HK-2 (cell line): ENCODE results near the gene MYL7.

Experiments
- DNase-seq: peaks from one replicate; pipeline ENCODE4 v3.0.0-alpha.2; 2018; ENCODE audit not compliant: unreplicated experiment

MYL7 gene

GRCh38 chr7:44150466-44150832 lies 9.3 kb upstream of the MYL7 start:
- no peak for DNase-seq

- no peak for DNase-seq
These were observed 8.7 kb upstream of the MYL7 start for GRCh38 chr7:44149571-44150465.

DNA sequence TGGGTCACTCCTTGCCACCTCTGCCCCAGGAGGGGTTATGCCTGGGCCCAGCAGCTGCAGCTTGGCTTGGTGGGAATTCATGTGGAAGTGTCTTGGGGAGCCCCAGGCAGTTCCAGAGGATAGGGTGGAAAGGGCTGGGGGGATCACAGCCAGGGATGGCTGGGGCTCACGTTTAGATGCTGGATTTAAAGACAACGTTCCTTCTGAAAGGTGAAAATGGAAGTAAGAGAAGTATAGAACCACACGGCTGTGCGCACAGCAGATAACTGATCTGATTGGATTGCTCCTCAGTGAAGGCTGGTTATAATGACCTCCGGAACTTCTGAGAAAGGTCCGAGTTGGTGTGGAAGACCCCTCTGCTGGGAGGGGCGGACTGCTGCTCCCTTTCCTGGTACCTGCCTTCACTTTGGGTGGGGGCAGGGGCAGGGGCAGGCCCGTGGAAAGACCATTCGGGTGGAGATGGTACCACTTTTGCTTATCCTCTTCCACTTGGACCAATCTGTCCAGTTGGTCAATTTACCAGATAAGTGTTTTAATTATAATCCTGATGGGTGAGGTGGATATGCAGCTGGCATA lies 7.9 kb upstream of the MYL7 start:
- DNase-seq: no peak

- DNase-seq: no peak
These were observed 7.0 kb upstream of the MYL7 start for GRCh38 chr7:44148166-44148565.

GRCh38 chr7:44147026-44147991 lies 6.2 kb upstream of the MYL7 start:
- DNase-seq: no peak

DNA sequence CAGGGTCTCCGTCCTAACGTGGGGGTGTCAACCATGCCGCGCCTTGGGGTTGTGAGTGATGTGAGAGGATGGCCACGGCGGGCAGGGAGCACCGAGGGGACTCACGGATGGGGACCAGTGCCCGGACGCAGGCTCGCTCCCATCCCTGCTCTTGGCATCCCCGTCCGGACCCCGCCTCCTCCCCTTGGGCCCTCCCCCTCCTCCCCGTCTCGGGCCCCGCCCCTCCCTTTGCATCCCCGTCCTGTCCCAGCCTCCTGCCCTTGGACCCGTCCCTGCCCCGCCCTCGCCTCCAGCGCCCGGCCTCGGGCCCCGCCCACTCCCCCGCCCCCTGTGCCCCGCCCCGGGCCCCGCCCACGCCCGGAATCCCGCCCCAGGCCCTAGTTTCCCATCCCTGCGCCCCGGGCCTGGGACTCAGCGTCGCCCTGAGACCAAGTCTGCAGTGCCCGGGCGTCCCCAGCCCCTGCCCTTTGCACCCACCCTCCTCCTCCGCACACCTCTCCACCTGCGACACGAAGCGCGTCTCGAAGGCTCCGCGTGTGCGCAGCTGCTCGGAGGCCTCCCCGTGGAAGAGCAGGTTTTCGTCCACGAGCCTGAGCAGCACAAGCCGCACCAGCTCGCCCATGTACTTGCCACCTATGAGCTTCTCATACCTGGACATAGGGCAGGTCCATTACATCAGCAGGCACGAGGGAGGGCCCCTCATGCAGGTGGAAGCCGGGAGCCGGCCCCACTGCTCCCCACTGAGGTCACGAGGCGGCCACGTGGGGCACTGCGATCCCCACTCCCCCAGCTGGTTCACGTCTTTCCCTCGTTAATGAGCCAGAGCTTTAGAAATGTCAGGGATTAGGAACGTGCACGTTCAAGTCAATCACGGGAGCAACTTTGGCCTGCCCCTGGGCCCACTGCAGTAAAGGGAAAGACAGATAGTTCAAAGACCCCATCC lies 5.1 kb upstream of the MYL7 start:
- no peak for DNase-seq

DNA sequence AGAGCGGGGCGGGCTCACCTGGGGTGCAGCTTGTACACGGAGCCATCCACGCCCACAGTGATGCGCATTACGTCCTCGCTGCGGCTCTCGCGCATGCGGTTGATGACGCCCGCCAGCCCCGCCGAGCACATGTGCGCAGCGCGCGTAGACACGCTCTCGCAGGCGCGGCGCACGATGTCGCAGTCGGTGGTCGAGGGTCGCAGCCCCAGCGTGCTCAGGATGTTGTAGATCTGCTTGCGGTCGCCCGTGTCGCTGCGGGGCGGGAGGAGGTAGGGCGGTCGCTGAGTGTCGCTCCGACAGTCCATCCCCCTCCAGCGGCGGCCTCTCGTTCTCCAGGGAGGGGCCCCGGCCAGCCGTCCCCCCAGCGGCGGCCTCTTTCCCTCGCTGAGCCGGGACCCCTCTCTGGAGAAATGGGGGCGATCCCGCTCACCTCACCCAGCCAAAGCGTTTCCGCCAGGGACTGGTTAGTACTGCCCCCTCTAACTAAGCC lies 4.4 kb upstream of the MYL7 start:
- DNase-seq: no peak

DNA sequence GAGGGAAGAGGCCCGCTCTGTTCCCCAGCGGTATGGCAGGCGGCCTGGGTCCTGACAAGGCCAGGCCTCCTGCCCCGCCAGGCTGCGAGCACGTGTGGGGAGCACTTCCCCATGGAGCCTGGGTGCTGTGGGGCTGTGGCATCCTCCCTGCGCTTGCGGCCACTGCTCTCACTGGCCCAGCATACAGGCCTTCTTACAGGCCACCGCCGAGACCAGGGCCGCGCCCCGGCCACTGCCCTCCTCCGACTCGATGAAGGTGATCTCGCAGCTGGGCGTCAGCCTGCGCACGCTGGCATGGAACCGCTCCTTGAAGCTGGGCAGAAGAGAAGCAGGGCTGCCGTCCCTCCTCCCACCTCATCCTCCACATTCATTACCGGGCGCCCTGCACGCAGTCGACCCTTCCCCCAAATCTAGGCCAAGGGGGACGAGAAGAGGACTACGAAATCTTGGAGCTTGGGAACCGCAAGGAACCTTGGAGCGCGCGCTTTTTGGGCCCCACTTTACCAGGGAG lies 3.9 kb upstream of the MYL7 start:
- DNase-seq: no peak

- no peak for DNase-seq
These were observed 3.4 kb upstream of the MYL7 start for GRCh38 chr7:44144426-44144967.

DNA sequence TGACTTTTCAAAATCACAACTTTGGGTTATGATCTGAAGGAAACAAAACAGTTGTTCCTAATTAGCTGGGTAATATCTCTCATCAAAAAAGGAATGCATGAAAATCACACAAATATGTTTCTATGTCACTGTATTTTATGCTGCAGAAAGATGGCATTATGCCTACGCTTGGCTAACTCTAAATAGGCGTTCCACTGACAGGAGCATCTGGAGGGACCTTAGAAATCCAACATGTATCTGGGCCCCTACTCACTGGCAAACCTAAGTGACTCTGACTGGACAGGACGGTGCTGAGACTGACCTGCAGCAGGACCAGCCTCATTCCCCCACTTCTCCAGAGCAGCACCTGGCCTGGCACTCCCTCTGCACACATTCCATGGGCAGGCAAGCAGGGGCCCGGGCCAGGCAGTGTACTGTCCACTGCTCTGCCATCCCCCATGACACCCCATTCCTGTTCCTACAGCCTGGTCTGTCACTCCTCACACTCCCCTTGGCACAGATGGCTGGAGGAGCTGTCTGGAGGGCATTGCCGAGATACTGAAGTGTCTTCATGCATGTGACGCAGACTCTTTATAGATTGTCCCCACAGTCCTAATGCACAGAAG lies 2.6 kb upstream of the MYL7 start:
- DNase-seq: no peak

DNA sequence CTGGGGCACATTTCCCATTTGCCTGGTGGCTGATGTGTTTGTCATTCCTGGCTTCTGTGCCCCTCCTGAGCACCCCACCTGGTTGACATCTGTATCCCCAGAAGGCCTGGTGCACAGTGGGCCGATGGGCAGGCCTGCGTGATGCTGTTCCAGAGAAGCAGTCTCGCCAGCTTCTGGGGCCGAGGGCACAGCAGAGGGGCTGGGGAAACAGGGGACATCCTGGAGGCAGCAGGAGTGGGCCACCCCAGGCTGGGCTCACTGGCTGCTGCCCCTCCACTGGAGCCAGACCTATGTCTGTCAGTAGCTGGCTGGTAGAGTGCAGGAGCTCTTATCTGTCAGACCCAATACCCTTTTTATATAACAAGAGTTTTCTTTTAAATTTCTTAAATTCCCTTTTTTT lies 896 bp upstream of the MYL7 start:
- no peak for DNase-seq

- DNase-seq: no peak
These were observed 791 bp downstream of the MYL7 start for GRCh38 chr7:44140341-44140740.

DNA sequence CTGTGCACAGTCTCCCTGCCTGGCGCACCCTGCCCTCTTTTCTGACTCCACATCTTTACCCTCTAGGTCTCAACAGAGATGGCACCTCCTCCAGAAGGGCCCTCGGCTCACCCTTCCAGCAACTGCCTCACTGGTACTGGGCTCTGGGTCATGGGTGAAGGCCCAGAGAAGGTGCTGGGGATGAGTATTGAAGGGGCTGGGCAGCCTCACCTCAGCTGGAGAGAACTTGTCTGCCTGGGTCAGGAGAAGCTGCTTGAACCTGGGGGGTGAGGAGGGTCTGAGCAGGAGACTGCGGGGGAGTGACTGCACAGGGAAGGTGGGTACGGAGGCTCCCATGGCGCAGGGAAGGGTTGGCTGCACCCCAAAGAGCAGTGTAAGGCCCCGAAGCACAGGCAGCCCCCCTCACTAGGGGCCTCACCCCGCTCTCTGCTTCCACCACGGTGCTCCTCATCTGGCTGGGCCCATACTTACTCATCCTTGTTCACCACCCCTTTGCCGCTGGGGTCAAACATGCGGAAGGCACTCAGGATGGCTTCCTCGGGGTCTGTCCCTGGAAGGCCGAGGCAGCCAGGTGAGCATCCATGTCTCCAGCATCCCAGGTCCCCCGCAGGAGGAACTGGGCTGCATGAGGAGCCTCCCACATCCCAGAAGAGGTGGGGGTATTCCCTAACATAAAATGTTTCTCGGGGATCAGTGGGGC lies 1.7 kb downstream of the MYL7 start:
- DNase-seq: no peak

- DNase-seq: no peak
These were observed 2.4 kb downstream of the MYL7 start for GRCh38 chr7:44138698-44139097.

GRCh38 chr7:44136731-44137130 lies 4.4 kb downstream of the MYL7 start:
- DNase-seq: no peak

DNA sequence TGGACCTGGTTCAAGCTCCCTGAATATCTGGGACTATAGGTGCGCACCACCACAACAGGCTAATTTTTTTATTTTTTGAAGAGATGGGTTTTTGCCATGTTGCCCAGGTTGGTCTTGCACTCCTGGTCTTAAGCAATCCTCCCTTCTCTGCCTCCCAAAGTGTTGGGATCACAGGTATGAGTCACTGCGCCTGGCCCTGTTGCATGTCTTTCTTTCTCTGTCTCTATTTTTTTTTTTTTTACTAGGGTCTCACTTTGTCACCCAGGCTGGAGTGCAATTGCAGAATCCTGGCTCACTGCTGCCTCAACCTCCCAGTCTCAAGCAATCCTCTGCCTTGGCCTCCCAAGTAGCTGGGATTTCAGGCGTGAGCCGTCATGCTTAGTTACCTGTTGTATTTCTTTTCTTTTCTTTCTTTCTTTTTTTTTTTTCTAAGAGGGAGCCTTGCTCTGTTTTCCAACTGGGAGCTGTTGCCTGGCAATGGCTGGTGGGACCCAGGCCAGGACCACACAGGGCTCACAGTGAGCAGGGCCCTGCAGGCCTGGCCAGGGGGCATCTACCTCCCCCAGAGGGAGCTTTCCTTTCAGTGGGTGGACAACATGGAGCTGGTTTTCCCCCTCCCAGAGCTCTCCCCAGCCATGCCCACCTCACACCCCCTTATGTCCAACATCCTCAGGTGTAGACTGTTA lies 6.0 kb downstream of the MYL7 start:
- DNase-seq: no peak

DNA sequence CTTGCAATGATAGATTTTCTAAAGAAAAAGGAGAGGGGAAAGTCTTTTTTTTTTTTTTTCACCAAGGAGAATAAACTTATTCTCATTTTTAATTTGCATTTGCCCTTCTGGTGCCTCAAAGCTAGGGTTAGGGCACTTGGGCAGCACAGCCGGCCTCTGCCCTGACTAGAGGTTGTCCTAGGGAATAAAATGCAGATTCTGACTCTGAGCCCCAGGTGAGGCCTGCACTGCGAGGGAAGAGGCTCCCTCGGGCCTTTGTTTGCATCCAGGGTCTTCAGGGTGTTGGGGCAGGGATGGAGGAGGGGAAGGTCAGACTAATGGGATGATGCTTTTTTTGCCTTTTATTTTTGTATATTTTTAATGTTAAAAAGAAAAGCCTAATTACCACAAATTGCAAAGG lies 7.8 kb downstream of the MYL7 start:
- DNase-seq: no peak

- DNase-seq: no peak
These were observed 9.1 kb downstream of the MYL7 start for GRCh38 chr7:44132039-44132438.
